GM12892 (cell line): ENCODE results near the gene NDRG4.

Experiments
- POLR2A ChIP-seq: IDR thresholded peaks from 2 replicates; pipeline ENCODE4 v1.6.1; 2011; ENCODE audit warnings: low read depth, low read length, control low read depth
- POLR2AphosphoS5 ChIP-seq: IDR thresholded peaks from 2 replicates; pipeline ENCODE4 v1.6.1; 2011; ENCODE audit warnings: low read depth, low read length, control low read depth
- TAF1 ChIP-seq: IDR thresholded peaks from 2 replicates; pipeline ENCODE4 v1.6.1; 2011; ENCODE audit warnings: low read depth, mild to moderate bottlenecking, control low read depth, low read length, borderline replicate concordance

DNA sequence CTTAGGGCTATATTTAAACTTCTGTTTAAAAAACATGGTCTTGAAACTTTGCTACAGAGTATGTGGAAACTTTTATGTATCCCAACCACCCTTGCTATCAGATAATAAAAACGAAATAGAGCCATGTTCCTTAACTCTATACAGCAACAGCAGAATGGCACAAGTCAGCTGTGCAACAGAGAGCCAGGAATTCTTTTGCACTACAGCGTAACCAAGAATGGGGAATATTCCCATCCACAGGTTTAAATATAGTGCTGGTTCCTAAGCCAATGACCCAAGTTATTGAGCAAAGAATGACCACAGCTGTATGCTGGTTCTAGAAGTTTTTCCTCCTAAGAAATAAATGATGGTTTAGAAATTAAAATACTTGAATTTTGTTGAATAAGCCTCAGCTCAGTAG lies 48.4 kb downstream of the NDRG4 start:
- no peak for TF ChIP-seq POLR2A
- no peak for TF ChIP-seq POLR2AphosphoS5
- TF ChIP-seq TAF1, result no peak
